HG03565 (cell line): ENCODE results near the gene DPT.

ENCODE experiments used
- ATAC-seq: cut with Tn5 transposase; IDR thresholded peaks from one replicate; pipeline ENCODE4 v1.9.1; 2021; ENCODE audit warnings: mild to moderate bottlenecking, moderate library complexity; ENCODE audit not compliant: unreplicated experiment

DPT gene

GRCh38 chr1:168706391-168706992 lies 22.5 kb downstream of the DPT start:
- ATAC-seq: no peak

GRCh38 chr1:168700575-168701268 lies 28.3 kb downstream of the DPT start:
- no peak for ATAC-seq

- ATAC-seq: no peak
These were observed 30.6 kb downstream of the DPT start for GRCh38 chr1:168698453-168698852.

- no peak for ATAC-seq
These were observed 31.5 kb downstream of the DPT start for GRCh38 chr1:168697356-168698126.

- ATAC-seq: no peak
These were observed 32.8 kb downstream of the DPT start for GRCh38 chr1:168696125-168696760.

- no peak for ATAC-seq
These were observed 35.2 kb downstream of the DPT start for GRCh38 chr1:168693872-168694238.

GRCh38 chr1:168693197-168693871 lies 35.7 kb downstream of the DPT start:
- no peak for ATAC-seq

- ATAC-seq: no peak
These were observed 36.5 kb downstream of the DPT start for GRCh38 chr1:168692472-168692871.

GRCh38 chr1:168691541-168691940 lies 37.5 kb downstream of the DPT start:
- ATAC-seq: no peak

- ATAC-seq: no peak
These were observed 39.0 kb downstream of the DPT start for GRCh38 chr1:168689726-168690602.

- no peak for ATAC-seq
These were observed 39.7 kb downstream of the DPT start for GRCh38 chr1:168689327-168689657.

- no peak for ATAC-seq
These were observed 40.2 kb downstream of the DPT start for GRCh38 chr1:168688644-168689326.

GRCh38 chr1:168687816-168688215 lies 41.2 kb downstream of the DPT start:
- no peak for ATAC-seq

- ATAC-seq: no peak
These were observed 42.3 kb downstream of the DPT start for GRCh38 chr1:168686666-168687065.

- no peak for ATAC-seq
These were observed 45.1 kb downstream of the DPT start for GRCh38 chr1:168683871-168684270.

- no peak for ATAC-seq
These were observed 52.1 kb downstream of the DPT start for GRCh38 chr1:168676861-168677260.

GRCh38 chr1:168676029-168676812 lies 52.8 kb downstream of the DPT start:
- ATAC-seq: no peak

GRCh38 chr1:168673974-168674683 lies 54.9 kb downstream of the DPT start:
- no peak for ATAC-seq
